HCT116 (cell line): ENCODE data around the gene ABCC10.

Experiments used
- CTCF ChIP-seq, 3 experiments: fragments of 200-600 bp in 1 of 3; sonication (generic) in 1 of 3; IDR thresholded peaks in 2 of 3; conservative IDR thresholded peaks in 1 of 3; 2 replicates each; pipeline ENCODE4 v1.5.1; 2012 to 2017; ENCODE audit warnings: low read depth in 2 of 3, low read length in 2 of 3, antibody characterized with exemption in 1 of 3, borderline replicate concordance in 1 of 3, control low read depth in 1 of 3, mild to moderate bottlenecking in 1 of 3, mixed read lengths in 1 of 3, mixed run types in 1 of 3, moderate library complexity in 1 of 3; ENCODE audit not compliant: insufficient read depth in 1 of 3
- EZH2 ChIP-seq: fragments of 200-600 bp; sonication (generic); IDR thresholded peaks from 2 replicates; pipeline ENCODE4 v1.6.1; 2017; ENCODE audit warnings: antibody characterized with exemption, mixed run types
- RAD21 ChIP-seq: IDR thresholded peaks from 2 replicates; pipeline ENCODE4 v1.6.1; 2012; ENCODE audit warnings: low read depth, mild to moderate bottlenecking
- SIN3A ChIP-seq: IDR thresholded peaks from 2 replicates; pipeline ENCODE4 v1.6.1; 2012; ENCODE audit warnings: low read depth
- SRF ChIP-seq: IDR thresholded peaks from 2 replicates; pipeline ENCODE4 v1.6.1; 2012; ENCODE audit warnings: low read depth
- ZNF274 ChIP-seq: fragments of 200-500 bp; sonication (Bioruptor generic); IDR thresholded peaks from 2 replicates; pipeline ENCODE4 v1.6.1; 2014; ENCODE audit warnings: mild to moderate bottlenecking, low read depth, low read length, inconsistent platforms

GRCh38 chr6:43401730-43402129 is 25.6 kb upstream of the ABCC10 start:
- TF ChIP-seq EZH2 (no peak), ZNF274 (no peak), CTCF (IDR thresholded peaks at IDR 0.05 in 2 of 3, conservative IDR thresholded peaks at IDR 0.05 in 1 of 3; ENCODE audit: borderline replicate concordance in 1 of 3, insufficient read depth in 1 of 3, low read depth in 2 of 3, low read length in 2 of 3) (no peak), SRF (no peak), SIN3A (no peak), RAD21 (no peak)
